Calu3 (cell line): ENCODE data around the gene HDAC8. TPM values are rescaled to one million over a fixed set of nuclear protein-coding genes. Genes with fewer than 3 reads are reported as not detected.
A peak's percentile ranks its signal among the peaks of the same experiment; 100 is the strongest.
"Not testable (repeated sequence)": the region's sequence is repeated elsewhere in the genome, so short reads cannot be mapped to it uniquely, and the experiment has no call there.

Source experiments
- BruUV-seq: library from RNA; stranded (reverse); fragments of 400-500 nt; replicated peaks from 2 replicates; lab custom pipeline; 2021; lab: Mats Ljungman, UMichigan
- CTCF ChIA-PET: fragments of 300-600 bp; sonication (Branson Sonifier 250); formaldehyde crosslinking; loops from one replicate; lab custom pipeline; 2022; ENCODE audit warnings: antibody characterized with exemption; lab: Charles Lee
- DNase-seq: peaks from one replicate; pipeline ENCODE4 v3.0.0; 2022
- H3K27ac Mint-ChIP-seq: one replicate; pipeline ENCODE4 v1.8.0; 2022; ENCODE audit warnings: mixed read lengths; ENCODE audit not compliant: unreplicated experiment
- H3K27me3 Mint-ChIP-seq: one replicate; pipeline ENCODE4 v1.8.0; 2022; ENCODE audit warnings: mixed read lengths; ENCODE audit not compliant: unreplicated experiment
- H3K36me3 Mint-ChIP-seq: one replicate; pipeline ENCODE4 v1.8.0; 2022; ENCODE audit warnings: mild to moderate bottlenecking, moderate library complexity, mixed read lengths; ENCODE audit not compliant: insufficient read depth, unreplicated experiment
- H3K4me1 Mint-ChIP-seq: one replicate; pipeline ENCODE4 v1.8.0; 2022; ENCODE audit warnings: mild to moderate bottlenecking, low read depth, mixed read lengths; ENCODE audit not compliant: unreplicated experiment
- H3K4me3 Mint-ChIP-seq: one replicate; pipeline ENCODE4 v1.8.0; 2022; ENCODE audit warnings: mild to moderate bottlenecking, low read depth, moderate library complexity, mixed read lengths; ENCODE audit not compliant: unreplicated experiment
- H3K9me3 Mint-ChIP-seq: one replicate; pipeline ENCODE4 v1.8.0; 2022; ENCODE audit warnings: low read depth, mixed read lengths; ENCODE audit not compliant: unreplicated experiment
- intact Hi-C: fragments of 100-400 bp; cut with micrococcal nuclease; formaldehyde crosslinking; loops from one replicate; pipeline ENCODE4 v1.10.0; 2022; ENCODE audit not compliant: unreplicated experiment
- total RNA-seq: library from RNA; stranded (reverse); gene quantifications from 2 replicates; pipeline ENCODE4 v1.2.3, GENCODE V29; 2022
- TF ChIP-seq, protein P1 (sequence below): fragments of 200-600 bp; IDR thresholded peaks from one replicate; pipeline ENCODE4 v1.8.0; 2022; ENCODE audit warnings: antibody characterized with exemption; ENCODE audit not compliant: unreplicated experiment

HDAC8 gene
- total RNA-seq, 1 experiment from 2014 or later: 52.5 TPM

DNA sequence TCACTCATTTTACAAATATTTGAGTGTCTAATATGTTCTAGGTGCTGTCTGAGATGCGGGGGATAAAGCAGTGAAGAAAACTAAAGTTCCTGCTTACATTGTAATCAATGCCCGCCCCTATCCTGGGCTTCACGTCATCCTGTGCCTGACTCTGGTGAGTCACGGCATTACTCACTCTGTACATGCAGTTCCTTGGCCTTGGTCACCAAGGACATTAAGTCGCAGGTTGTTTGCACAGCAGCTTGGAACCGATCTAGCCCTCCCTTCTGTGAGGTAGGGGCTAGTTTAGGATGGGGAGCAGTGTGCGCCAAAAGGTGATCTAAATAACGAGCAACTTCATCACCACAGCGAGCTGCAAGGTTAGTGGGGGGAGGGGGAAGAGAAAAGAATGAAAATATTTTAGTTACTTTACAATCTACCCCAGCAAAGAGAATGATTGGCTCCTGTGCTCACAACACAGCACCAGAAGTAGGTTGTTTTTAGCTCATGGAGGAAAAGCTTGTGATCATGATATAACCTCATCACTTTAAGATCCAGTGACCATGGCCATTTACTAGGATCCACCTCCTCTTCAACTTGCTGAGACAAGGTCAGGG, 48.0 kb upstream of the HDAC8 start:
- peak; percentile 73 for DNase-seq
- TF ChIP-seq, protein P1, sequence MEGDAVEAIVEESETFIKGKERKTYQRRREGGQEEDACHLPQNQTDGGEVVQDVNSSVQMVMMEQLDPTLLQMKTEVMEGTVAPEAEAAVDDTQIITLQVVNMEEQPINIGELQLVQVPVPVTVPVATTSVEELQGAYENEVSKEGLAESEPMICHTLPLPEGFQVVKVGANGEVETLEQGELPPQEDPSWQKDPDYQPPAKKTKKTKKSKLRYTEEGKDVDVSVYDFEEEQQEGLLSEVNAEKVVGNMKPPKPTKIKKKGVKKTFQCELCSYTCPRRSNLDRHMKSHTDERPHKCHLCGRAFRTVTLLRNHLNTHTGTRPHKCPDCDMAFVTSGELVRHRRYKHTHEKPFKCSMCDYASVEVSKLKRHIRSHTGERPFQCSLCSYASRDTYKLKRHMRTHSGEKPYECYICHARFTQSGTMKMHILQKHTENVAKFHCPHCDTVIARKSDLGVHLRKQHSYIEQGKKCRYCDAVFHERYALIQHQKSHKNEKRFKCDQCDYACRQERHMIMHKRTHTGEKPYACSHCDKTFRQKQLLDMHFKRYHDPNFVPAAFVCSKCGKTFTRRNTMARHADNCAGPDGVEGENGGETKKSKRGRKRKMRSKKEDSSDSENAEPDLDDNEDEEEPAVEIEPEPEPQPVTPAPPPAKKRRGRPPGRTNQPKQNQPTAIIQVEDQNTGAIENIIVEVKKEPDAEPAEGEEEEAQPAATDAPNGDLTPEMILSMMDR: no peak
- BruUV-seq: TSS peak; percentile 75
- peaks cover 6% of the 10 kb centered on the region for H3K36me3 Mint-ChIP-seq
- no peaks in the 10 kb centered on the region for H3K9me3 Mint-ChIP-seq
- CTCF ChIA-PET: interaction anchor here (0.6 kb wide), 1 partner anchor 142 kb away, joined by 3 read pairs; no protein-coding TSS in a partner anchor
- no peaks in the 10 kb centered on the region for H3K27me3 Mint-ChIP-seq
- intact Hi-C loops: loop anchor here (1.0 to 5.0 kb wide), 2 partner anchors 66 to 92 kb away; partner anchors contain the start of gene PHKA1
- H3K4me1 Mint-ChIP-seq: peaks cover 36% of the 10 kb centered on the region
- H3K4me3 Mint-ChIP-seq: peak overlapping the region; percentile 53
- peak overlapping the region; percentile 85 for H3K27ac Mint-ChIP-seq

DNA sequence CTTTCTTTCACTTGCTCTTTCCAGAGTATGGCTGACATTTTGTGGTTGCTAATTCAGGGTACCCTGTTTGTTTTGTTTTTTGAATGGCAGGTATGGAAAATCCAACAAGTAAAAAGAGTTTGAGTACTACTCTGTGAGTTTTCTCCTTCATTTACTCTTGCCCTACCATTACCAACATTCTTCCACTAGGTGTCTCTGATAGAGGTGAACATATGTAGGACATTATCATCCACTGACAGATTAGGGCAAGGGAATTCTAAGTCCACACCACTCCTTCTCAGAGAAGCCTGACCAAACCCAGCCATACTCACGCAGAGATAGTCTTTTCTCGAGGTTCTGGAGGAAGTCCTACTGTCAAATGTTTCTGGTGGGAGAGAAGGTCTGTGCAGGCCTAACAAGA, 36.7 kb upstream of the HDAC8 start:
- intact Hi-C loops: no loop called here
- TF ChIP-seq, protein P1: peak; percentile 18

DNA sequence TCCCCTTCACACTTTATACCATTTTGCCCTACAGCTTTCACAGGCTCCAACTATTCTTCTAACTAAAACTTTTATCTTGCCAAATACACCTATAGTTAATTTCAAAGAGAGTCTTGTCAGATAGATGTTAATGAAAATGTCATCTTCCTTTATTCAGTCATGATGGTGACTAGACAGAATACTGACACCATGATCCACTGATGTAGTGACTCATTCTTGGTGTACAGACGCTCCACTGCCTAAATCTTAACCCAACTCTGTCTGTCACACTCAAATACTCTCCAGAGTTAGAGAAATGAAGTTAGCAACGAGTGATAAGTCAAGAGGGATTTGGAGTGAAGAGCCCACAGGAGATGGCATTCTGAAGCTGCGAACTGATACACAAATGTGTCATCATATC, 32.1 kb upstream of the HDAC8 start:
- no TSS peak for BruUV-seq
- no peaks in the 10 kb centered on the region for H3K36me3 Mint-ChIP-seq
- no peaks in the 10 kb centered on the region for H3K4me1 Mint-ChIP-seq
- H3K9me3 Mint-ChIP-seq: no peaks in the 10 kb centered on the region
- intact Hi-C loops: no loop called here
- no peak for DNase-seq
- no peak overlapping the region for H3K4me3 Mint-ChIP-seq
- TF ChIP-seq, protein P1: no peak
- H3K27ac Mint-ChIP-seq: no peak overlapping the region
- H3K27me3 Mint-ChIP-seq: no peaks in the 10 kb centered on the region
- CTCF ChIA-PET: no interaction called here

More for the DNA sequence above, 36.7 kb upstream of the HDAC8 start:
- CTCF ChIA-PET: no interaction called here
- Mint-ChIP-seq H3K27ac (no peak overlapping the region), H3K4me3 (no peak overlapping the region), H3K27me3 (no peaks in the 10 kb centered on the region), H3K36me3 (no peaks in the 10 kb centered on the region), H3K9me3 (no peaks in the 10 kb centered on the region), H3K4me1 (peaks cover 4% of the 10 kb centered on the region)
- DNase-seq: peak; percentile 4
- no TSS peak for BruUV-seq

DNA sequence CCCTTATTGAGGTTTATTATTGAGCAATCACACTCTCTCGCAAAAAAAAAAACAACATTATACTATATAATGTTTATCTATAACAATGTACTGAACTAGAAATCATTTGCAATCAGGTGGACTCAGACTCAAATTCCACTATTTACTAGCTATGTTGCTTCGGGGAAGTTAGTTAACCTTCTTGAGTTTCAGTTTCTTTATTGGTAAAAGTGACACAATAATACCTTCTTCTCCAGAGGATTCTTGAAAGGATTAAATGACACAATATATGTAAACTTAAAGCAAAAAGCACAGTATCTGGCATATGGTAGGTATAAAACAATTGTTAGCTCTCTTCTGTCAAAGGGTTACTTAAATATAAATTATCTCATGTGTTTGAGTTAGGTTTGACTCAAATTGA, 31.5 kb upstream of the HDAC8 start:
- intact Hi-C loops: no loop called here
- Mint-ChIP-seq H3K4me3 (no peak overlapping the region), H3K4me1 (no peaks in the 10 kb centered on the region), H3K9me3 (no peaks in the 10 kb centered on the region), H3K27me3 (no peaks in the 10 kb centered on the region), H3K36me3 (no peaks in the 10 kb centered on the region), H3K27ac (no peak overlapping the region)
- CTCF ChIA-PET: no interaction called here
- TF ChIP-seq, protein P1: no peak
- BruUV-seq: no TSS peak
- no peak for DNase-seq

- DNase-seq, intact Hi-C loops, CTCF ChIA-PET, H3K4me1 Mint-ChIP-seq, BruUV-seq, H3K27me3 Mint-ChIP-seq, H3K4me3 Mint-ChIP-seq, H3K36me3 Mint-ChIP-seq, H3K9me3 Mint-ChIP-seq, H3K27ac Mint-ChIP-seq: not testable (repeated sequence)
Observed at GRCh38 chrX:72591038-72591437, 18.4 kb upstream of the HDAC8 start.
